Muscle layer of colon (tissue), 2 donors: ENCODE measurements around the gene RTTN.

Experiments
- H3K27ac ChIP-seq: one replicate; pipeline ENCODE4 v1.7.0; 2013; ENCODE audit warnings: low read depth, mild to moderate bottlenecking, low read length, moderate library complexity
- H3K27me3 ChIP-seq, 2 donors: one replicate each; pipeline ENCODE4 v1.7.0; 2013; ENCODE audit warnings: low read length in 2 of 2, mild to moderate bottlenecking in 2 of 2; ENCODE audit not compliant: insufficient read depth in 2 of 2, control insufficient read depth in 1 of 2
- H3K36me3 ChIP-seq: one replicate; pipeline ENCODE4 v1.7.0; 2013; ENCODE audit warnings: mild to moderate bottlenecking, low read length; ENCODE audit not compliant: insufficient read depth
- H3K4me1 ChIP-seq: one replicate; pipeline ENCODE4 v1.7.0; 2013; ENCODE audit warnings: mild to moderate bottlenecking, low read length; ENCODE audit not compliant: insufficient read depth
- H3K4me3 ChIP-seq, 2 donors: one replicate each; pipeline ENCODE4 v1.7.0; 2013; ENCODE audit warnings: low read length in 2 of 2, low read depth in 1 of 2, mild to moderate bottlenecking in 1 of 2, moderate library complexity in 1 of 2
- H3K9ac ChIP-seq: one replicate; pipeline ENCODE4 v1.7.0; 2013; ENCODE audit warnings: low read length
- H3K9me3 ChIP-seq: one replicate; pipeline ENCODE4 v1.7.0; 2013; ENCODE audit warnings: mild to moderate bottlenecking, low read length
- donor health status: abdominal sarcoma.
- donor health status: Adenocarcinoma of cecum.

RTTN gene

DNA sequence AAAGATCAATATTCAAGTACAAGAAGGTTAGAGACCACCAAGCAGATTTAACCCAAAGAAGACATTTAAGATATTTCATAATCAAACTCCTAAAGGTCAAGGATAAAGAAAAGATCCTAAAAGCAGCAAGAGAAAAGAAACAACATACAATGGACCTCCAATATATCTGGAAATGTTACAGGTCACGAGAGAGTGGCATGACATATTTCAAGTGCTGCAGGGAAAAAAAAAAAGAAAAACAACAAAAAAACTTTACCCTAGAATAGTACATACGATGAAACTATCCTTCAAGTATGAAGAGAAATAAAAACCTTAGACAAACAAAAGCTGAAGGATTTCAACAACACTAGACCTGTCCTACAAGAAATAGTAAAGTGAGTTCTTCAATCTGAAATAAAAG is 166.3 kb downstream of the RTTN start:
- Histone ChIP-seq H3K36me3 (no peaks in the 10 kb centered on the region), H3K9ac (no peak overlapping the region), H3K4me3 (no peak overlapping the region), H3K27ac (no peak overlapping the region), H3K9me3 (no peaks in the 10 kb centered on the region), H3K4me1 (no peaks in the 10 kb centered on the region), H3K27me3 (no peaks in the 10 kb centered on the region)

GRCh38 chr18:70037431-70038061 is 167.9 kb downstream of the RTTN start:
- no peaks in the 10 kb centered on the region for H3K36me3 ChIP-seq
- no peak overlapping the region for H3K27ac ChIP-seq
- no peak overlapping the region for H3K9ac ChIP-seq
- no peaks in the 10 kb centered on the region for H3K9me3 ChIP-seq
- no peaks in the 10 kb centered on the region for H3K4me1 ChIP-seq
- no peak overlapping the region for H3K4me3 ChIP-seq
- H3K27me3 ChIP-seq = no peaks in the 10 kb centered on the region

DNA sequence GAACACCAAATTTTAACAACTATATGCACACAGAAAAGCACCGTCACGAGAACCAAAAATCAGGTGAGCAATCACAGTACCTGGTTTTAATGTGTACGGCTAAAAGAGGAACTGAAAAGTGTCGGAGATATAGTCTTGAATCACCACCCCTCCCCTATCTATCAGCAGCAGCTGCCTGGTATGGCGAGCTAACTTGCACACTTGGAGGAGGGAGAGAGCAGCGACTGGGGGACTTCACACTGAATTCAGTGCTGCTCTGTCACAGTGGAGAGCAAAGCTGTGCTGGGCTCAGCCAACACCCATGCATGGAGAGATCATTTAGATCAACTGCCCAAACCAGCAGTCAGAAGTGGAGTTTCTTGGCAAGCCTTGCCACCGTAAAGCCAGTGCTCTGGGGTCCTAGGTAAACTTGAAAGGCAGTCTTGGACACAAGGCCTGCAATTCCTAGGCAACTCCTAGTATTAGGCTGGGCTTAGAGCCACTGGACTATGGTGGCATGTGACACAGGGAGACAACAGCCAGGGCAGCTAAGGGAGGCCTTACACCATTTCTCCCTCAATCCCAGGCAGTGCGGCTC is 168.6 kb downstream of the RTTN start:
- Histone ChIP-seq H3K9ac (no peak overlapping the region), H3K4me3 (no peak overlapping the region)

GRCh38 chr18:70036168-70036567 is 169.3 kb downstream of the RTTN start:
- Histone ChIP-seq H3K4me3 (no peak overlapping the region), H3K27me3 (no peaks in the 10 kb centered on the region), H3K9ac (no peak overlapping the region), H3K27ac (no peak overlapping the region), H3K4me1 (no peaks in the 10 kb centered on the region), H3K36me3 (no peaks in the 10 kb centered on the region), H3K9me3 (no peaks in the 10 kb centered on the region)

More for the DNA sequence above, 168.6 kb downstream of the RTTN start:
- Histone ChIP-seq H3K9me3 (no peaks in the 10 kb centered on the region), H3K27ac (no peak overlapping the region), H3K36me3 (no peaks in the 10 kb centered on the region), H3K27me3 (no peaks in the 10 kb centered on the region), H3K4me1 (no peaks in the 10 kb centered on the region)

GRCh38 chr18:70031221-70031620 is 174.3 kb downstream of the RTTN start:
- Histone ChIP-seq H3K4me3 (no peak overlapping the region), H3K9me3 (no peaks in the 10 kb centered on the region), H3K27ac (no peak overlapping the region), H3K4me1 (no peaks in the 10 kb centered on the region), H3K9ac (no peak overlapping the region), H3K27me3 (no peaks in the 10 kb centered on the region), H3K36me3 (no peaks in the 10 kb centered on the region)

- Histone ChIP-seq H3K9me3 (no peaks in the 10 kb centered on the region), H3K4me1 (no peaks in the 10 kb centered on the region), H3K9ac (no peak overlapping the region), H3K36me3 (no peaks in the 10 kb centered on the region), H3K4me3 (no peak overlapping the region), H3K27ac (no peak overlapping the region), H3K27me3 (no peaks in the 10 kb centered on the region)
Measured at GRCh38 chr18:70030728-70031127, 174.8 kb downstream of the RTTN start.

GRCh38 chr18:70029163-70029562 is 176.3 kb downstream of the RTTN start:
- no peak overlapping the region for H3K4me3 ChIP-seq
- no peak overlapping the region for H3K9ac ChIP-seq
- H3K27me3 ChIP-seq = no peaks in the 10 kb centered on the region
- H3K27ac ChIP-seq = no peak overlapping the region
- H3K9me3 ChIP-seq = no peaks in the 10 kb centered on the region
- no peaks in the 10 kb centered on the region for H3K4me1 ChIP-seq
- no peaks in the 10 kb centered on the region for H3K36me3 ChIP-seq

DNA sequence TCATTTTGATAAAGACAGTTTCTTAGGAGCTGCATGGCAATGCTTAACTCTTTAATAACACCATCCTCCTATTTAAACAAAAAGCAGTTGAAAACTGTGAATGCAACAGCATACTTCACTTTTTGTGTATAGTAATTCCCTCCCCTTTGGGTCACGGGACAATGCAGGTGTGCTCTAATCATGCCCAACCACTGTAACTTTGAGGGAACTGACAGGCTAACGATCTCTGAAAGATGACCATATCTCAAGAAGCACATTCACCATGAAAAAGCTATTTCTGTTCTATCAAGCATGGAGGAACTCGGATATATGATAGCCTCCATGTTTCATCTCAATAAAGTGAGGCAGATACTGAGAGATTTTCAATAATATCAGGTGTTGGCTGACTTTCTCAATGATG is 176.8 kb downstream of the RTTN start:
- Histone ChIP-seq H3K9ac (no peak overlapping the region), H3K27me3 (no peaks in the 10 kb centered on the region), H3K4me3 (no peak overlapping the region), H3K9me3 (no peaks in the 10 kb centered on the region), H3K4me1 (no peaks in the 10 kb centered on the region), H3K36me3 (no peaks in the 10 kb centered on the region), H3K27ac (no peak overlapping the region)

- H3K36me3 ChIP-seq = peaks cover 6% of the 10 kb centered on the region
Measured at GRCh38 chr18:70028084-70028483, 177.4 kb downstream of the RTTN start.

GRCh38 chr18:70025580-70025979 is 179.9 kb downstream of the RTTN start:
- H3K27ac ChIP-seq = no peak overlapping the region
- no peaks in the 10 kb centered on the region for H3K27me3 ChIP-seq
- no peaks in the 10 kb centered on the region for H3K4me1 ChIP-seq
- H3K9me3 ChIP-seq = no peaks in the 10 kb centered on the region
- H3K4me3 ChIP-seq = no peak overlapping the region
- peaks cover 11% of the 10 kb centered on the region for H3K36me3 ChIP-seq
- no peak overlapping the region for H3K9ac ChIP-seq

More at GRCh38 chr18:70028084-70028483, 177.4 kb downstream of the RTTN start:
- no peak overlapping the region for H3K4me3 ChIP-seq
- no peak overlapping the region for H3K9ac ChIP-seq
- H3K27ac ChIP-seq = no peak overlapping the region
- no peaks in the 10 kb centered on the region for H3K9me3 ChIP-seq
- no peaks in the 10 kb centered on the region for H3K27me3 ChIP-seq
- H3K4me1 ChIP-seq = no peaks in the 10 kb centered on the region

DNA sequence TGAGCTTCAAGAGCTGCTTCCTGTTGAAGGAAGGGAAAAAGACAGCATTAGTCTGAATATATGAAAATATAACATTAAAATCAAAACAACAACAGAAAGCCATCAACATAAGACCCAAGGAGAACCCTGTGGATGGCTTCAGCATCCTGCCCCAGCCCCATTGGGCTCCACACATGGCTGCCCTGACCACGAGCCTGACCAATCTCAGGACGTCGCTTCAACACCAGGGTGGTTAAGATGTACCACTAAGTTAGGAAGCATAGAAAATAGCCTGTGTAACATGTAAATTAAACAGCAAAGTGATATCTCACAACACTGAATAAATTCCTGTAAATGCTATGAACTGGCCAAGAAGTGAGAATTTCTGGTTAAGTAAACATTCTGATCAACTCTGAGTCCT is 180.7 kb downstream of the RTTN start:
- no peak overlapping the region for H3K4me3 ChIP-seq
- H3K36me3 ChIP-seq = peaks cover 11% of the 10 kb centered on the region

GRCh38 chr18:70024093-70024492 is 181.4 kb downstream of the RTTN start:
- peaks cover 11% of the 10 kb centered on the region for H3K36me3 ChIP-seq
- H3K9me3 ChIP-seq = no peaks in the 10 kb centered on the region
- H3K27me3 ChIP-seq = no peaks in the 10 kb centered on the region
- no peak overlapping the region for H3K4me3 ChIP-seq
- H3K9ac ChIP-seq = no peak overlapping the region
- H3K27ac ChIP-seq = no peak overlapping the region
- no peaks in the 10 kb centered on the region for H3K4me1 ChIP-seq

More for the DNA sequence above, 180.7 kb downstream of the RTTN start:
- H3K27me3 ChIP-seq = no peaks in the 10 kb centered on the region
- no peak overlapping the region for H3K9ac ChIP-seq
- no peaks in the 10 kb centered on the region for H3K9me3 ChIP-seq
- H3K27ac ChIP-seq = no peak overlapping the region
- no peaks in the 10 kb centered on the region for H3K4me1 ChIP-seq
